HepG2 (cell line): ENCODE results near the gene TTLL10. TPM values are rescaled to one million over a fixed set of nuclear protein-coding genes. Genes with fewer than 3 reads are reported as not detected.

Source experiments
- ARHGAP35 ChIP-seq: sonication (generic); formaldehyde crosslinking; IDR thresholded peaks from 2 replicates; pipeline ENCODE4 v1.9.0; 2022; ENCODE audit warnings: mild to moderate bottlenecking, inconsistent platforms, moderate library complexity, missing genetic modification reagents, borderline replicate concordance
- ISL2 ChIP-seq: sonication (generic); formaldehyde crosslinking; IDR thresholded peaks from 2 replicates; pipeline ENCODE4 v1.5.0; 2020; ENCODE audit warnings: missing genetic modification reagents
- JUND ChIP-seq: sonication (generic); formaldehyde crosslinking; IDR thresholded peaks from 2 replicates; pipeline ENCODE4 v1.8.0; 2022; ENCODE audit warnings: mild to moderate bottlenecking, missing genetic modification reagents
- PAXIP1 ChIP-seq: sonication (generic); formaldehyde crosslinking; conservative IDR thresholded peaks from 2 replicates; pipeline ENCODE4 v1.4.0; 2020; ENCODE audit warnings: mild to moderate bottlenecking, missing genetic modification reagents, moderate library complexity
- SMAD9 ChIP-seq: sonication (generic); formaldehyde crosslinking; IDR thresholded peaks from 2 replicates; pipeline ENCODE4 v1.5.1; 2020; ENCODE audit warnings: mild to moderate bottlenecking, missing genetic modification reagents
- SOX13 ChIP-seq, 3 experiments: fragments of 450-650 bp in 1 of 3; sonication (generic) in 1 of 3; formaldehyde crosslinking in 1 of 3; IDR thresholded peaks in 2 of 3; conservative IDR thresholded peaks in 1 of 3; 2 replicates each; pipeline versions ENCODE4 v1.5.0 to v1.6.1; 2016 to 2020; ENCODE audit warnings: antibody characterized with exemption in 1 of 3, mild to moderate bottlenecking in 1 of 3, missing compliant biosample characterization in 1 of 3, missing genetic modification reagents in 1 of 3, moderate library complexity in 1 of 3
- TFDP1 ChIP-seq: IDR thresholded peaks from 2 replicates; pipeline ENCODE4 v1.6.1; 2016; ENCODE audit warnings: missing compliant biosample characterization, missing genetic modification reagents, borderline replicate concordance
- TFDP2 ChIP-seq: sonication (generic); formaldehyde crosslinking; IDR thresholded peaks from 2 replicates; pipeline ENCODE4 v1.4.0; 2020; ENCODE audit warnings: missing genetic modification reagents
- YY1 ChIP-seq: IDR thresholded peaks from 2 replicates; pipeline ENCODE4 v1.6.1; 2011; ENCODE audit warnings: low read length, low read depth, moderate library complexity, mild to moderate bottlenecking; ENCODE audit not compliant: insufficient read depth, insufficient replicate concordance
- ZFP36 ChIP-seq: fragments of 150-350 bp; IDR thresholded peaks from 2 replicates; pipeline ENCODE4 v1.6.1; 2018; ENCODE audit warnings: borderline replicate concordance, low read length, low read depth; ENCODE audit not compliant: partially characterized antibody
- ZNF337 ChIP-seq: sonication (generic); formaldehyde crosslinking; IDR thresholded peaks from 2 replicates; pipeline ENCODE4 v1.5.1; 2020; ENCODE audit warnings: missing genetic modification reagents, low read depth, mild to moderate bottlenecking, borderline replicate concordance
- ZNF367 ChIP-seq: sonication (generic); formaldehyde crosslinking; IDR thresholded peaks from 2 replicates; pipeline ENCODE4 v1.4.0; 2020; ENCODE audit warnings: missing genetic modification reagents, borderline replicate concordance
- ZNF556 ChIP-seq: sonication (generic); formaldehyde crosslinking; IDR thresholded peaks from 2 replicates; pipeline ENCODE4 v1.4.0; 2020; ENCODE audit warnings: mild to moderate bottlenecking, missing genetic modification reagents, borderline replicate concordance
- ZNF574 ChIP-seq: sonication (generic); formaldehyde crosslinking; IDR thresholded peaks from 2 replicates; pipeline ENCODE4 v1.4.0; 2020; ENCODE audit warnings: missing genetic modification reagents
- ZNF800 ChIP-seq: sonication (generic); formaldehyde crosslinking; IDR thresholded peaks from 2 replicates; pipeline ENCODE4 v1.4.0; 2020; ENCODE audit warnings: missing genetic modification reagents
- polyA plus RNA-seq, 8 experiments: library from polyadenylated mRNA; depleted of rRNA in 3 of 8; stranded (reverse) in 7 of 8; unstranded in 1 of 8; fragments of >200 nt; fragmentation: Illumina TruSeq in 4 of 8; extraction: Trizol in 4 of 8; gene quantifications; 2 replicates each; pipeline versions ENCODE4 v1.2.1 to v1.2.3, GENCODE V29; 2011 to 2016; ENCODE audit warnings: low read depth in 4 of 8, missing spikeins in 1 of 8, mixed read lengths in 1 of 8; ENCODE audit not compliant: insufficient read depth in 1 of 8
- total RNA-seq, 5 experiments: library from RNA; depleted of rRNA; stranded (reverse); fragments of >200 nt; fragmentation: Illumina TruSeq; extraction: Trizol; gene quantifications; 2 replicates each; pipeline ENCODE4 v1.2.3, GENCODE V29; 2016; ENCODE audit warnings: low read depth in 1 of 5

TTLL10 gene
- total and polyA plus RNA-seq, 2 of the 13 experiments (the other 11 are each of a cell fraction or from before 2014, with no cell fraction given) = not detected

GRCh38 chr1:1164701-1165451 lies 8.8 kb upstream of the TTLL10 start (continued):
- peak; percentile 35; the same call in 1 of the 2 replicates for TF ChIP-seq PAXIP1 (CRISPR knock-in tag)
- no peak; the same call in 1 of the 2 replicates for TF ChIP-seq ARHGAP35 (CRISPR knock-in tag)
- TF ChIP-seq ZNF556 (CRISPR knock-in tag) = no peak
- peak; percentile 27; the same call in 1 of the 2 replicates for TF ChIP-seq ZNF574 (CRISPR knock-in tag)
- TF ChIP-seq SOX13 (IDR thresholded peaks at IDR 0.05) = no peak
- no peak for TF ChIP-seq SOX13 (CRISPR knock-in tag; conservative IDR thresholded peaks at IDR 0.05 in 1 of 2, IDR thresholded peaks at IDR 0.05 in 1 of 2)
- no peak for TF ChIP-seq ZFP36
- TF ChIP-seq ZNF337 (CRISPR knock-in tag) = no peak
- TF ChIP-seq TFDP2 (CRISPR knock-in tag) = no peak; the same call in 1 of the 2 replicates
- TF ChIP-seq ZNF367 = no peak
- TF ChIP-seq YY1 = no peak
- TF ChIP-seq ISL2 (CRISPR knock-in tag) = 0 out of 2 replicates have a peak, but pooled peaks have one; percentile 16
- TF ChIP-seq TFDP1 (CRISPR knock-in tag) = peak; percentile 38; the same call in 1 of the 2 replicates
- no peak for TF ChIP-seq SMAD9 (CRISPR knock-in tag)
- no peak for TF ChIP-seq JUND (CRISPR knock-in tag)
- TF ChIP-seq ZNF800 (CRISPR knock-in tag) = peak; percentile 71
